Lower leg skin (tissue), 3 donors: ENCODE results near the gene NKD1.

Experiments used
- POLR2A ChIP-seq, 2 donors: fragments of 450-650 bp; IDR thresholded peaks; one replicate each; pipeline ENCODE4 v1.6.1; 2016 to 2017; ENCODE audit warnings: antibody characterized with exemption in 2 of 2, mild to moderate bottlenecking in 1 of 2, moderate library complexity in 1 of 2
- TF ChIP-seq, protein P1 (sequence below), 3 donors: fragments of 450-650 bp; IDR thresholded peaks; one replicate each; pipeline ENCODE4 v1.5.1; 2016; ENCODE audit warnings: antibody characterized with exemption in 3 of 3, mild to moderate bottlenecking in 3 of 3, moderate library complexity in 2 of 3

GRCh38 chr16:50605733-50606430, 57.7 kb downstream of the NKD1 start:
- TF ChIP-seq, protein P1, sequence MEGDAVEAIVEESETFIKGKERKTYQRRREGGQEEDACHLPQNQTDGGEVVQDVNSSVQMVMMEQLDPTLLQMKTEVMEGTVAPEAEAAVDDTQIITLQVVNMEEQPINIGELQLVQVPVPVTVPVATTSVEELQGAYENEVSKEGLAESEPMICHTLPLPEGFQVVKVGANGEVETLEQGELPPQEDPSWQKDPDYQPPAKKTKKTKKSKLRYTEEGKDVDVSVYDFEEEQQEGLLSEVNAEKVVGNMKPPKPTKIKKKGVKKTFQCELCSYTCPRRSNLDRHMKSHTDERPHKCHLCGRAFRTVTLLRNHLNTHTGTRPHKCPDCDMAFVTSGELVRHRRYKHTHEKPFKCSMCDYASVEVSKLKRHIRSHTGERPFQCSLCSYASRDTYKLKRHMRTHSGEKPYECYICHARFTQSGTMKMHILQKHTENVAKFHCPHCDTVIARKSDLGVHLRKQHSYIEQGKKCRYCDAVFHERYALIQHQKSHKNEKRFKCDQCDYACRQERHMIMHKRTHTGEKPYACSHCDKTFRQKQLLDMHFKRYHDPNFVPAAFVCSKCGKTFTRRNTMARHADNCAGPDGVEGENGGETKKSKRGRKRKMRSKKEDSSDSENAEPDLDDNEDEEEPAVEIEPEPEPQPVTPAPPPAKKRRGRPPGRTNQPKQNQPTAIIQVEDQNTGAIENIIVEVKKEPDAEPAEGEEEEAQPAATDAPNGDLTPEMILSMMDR (IDR thresholded peaks at IDR 0.05), result no peak
- TF ChIP-seq POLR2A (IDR thresholded peaks at IDR 0.05), result no peak
